Bronchial epithelial cell (primary cell): Measurements from ENCODE around the gene CTSS. TPM values are rescaled to one million over a fixed set of nuclear protein-coding genes. Genes with fewer than 3 reads are reported as not detected.
A peak's percentile ranks its signal among the peaks of the same experiment; 100 is the strongest.

Experiments used
- DNase-seq: peaks from one replicate; pipeline ENCODE4 v3.0.0-alpha.2; 2010; ENCODE audit warnings: low read depth
- FAIRE-seq: peaks from 2 replicates; lab custom pipeline; 2011; peaks lifted over from hg19 to GRCh38; lab: Jason Lieb, UNC
- H3K27me3 ChIP-seq: 2 replicates; pipeline ENCODE4 v1.5.1; 2011; ENCODE audit warnings: low read length; ENCODE audit not compliant: control insufficient read depth, insufficient read depth
- H3K36me3 ChIP-seq: 2 replicates; pipeline ENCODE4 v1.5.1; 2011; ENCODE audit warnings: low read length; ENCODE audit not compliant: control insufficient read depth, insufficient read depth
- H3K4me3 ChIP-seq: 2 replicates; pipeline ENCODE4 v1.5.1; 2011; ENCODE audit warnings: mild to moderate bottlenecking, low read depth, low read length, control low read depth
- CTCF ChIP-seq: IDR thresholded peaks from 2 replicates; pipeline ENCODE4 v1.5.1; 2011; ENCODE audit warnings: mild to moderate bottlenecking, moderate library complexity, low read length, control low read depth, inconsistent platforms; ENCODE audit not compliant: insufficient read depth, severe bottlenecking
- total RNA-seq: library from RNA; depleted of rRNA; stranded (reverse); fragments of >200 nt; gene quantifications from 2 replicates; pipeline ENCODE4 v1.2.1, GENCODE V29; 2014

Gene CTSS
- total RNA-seq, 1 donor from 2014 or later = 0.53 TPM

- Histone ChIP-seq H3K4me3 (peak overlapping the region; percentile 76), H3K36me3 (no peaks in the 10 kb centered on the region), H3K27me3 (no peaks in the 10 kb centered on the region)
- no peak for TF ChIP-seq CTCF
- FAIRE-seq (no peak), DNase-seq (no peak)
Measured at GRCh38 chr1:150696590-150696989, 69.0 kb downstream of the CTSS start.

- DNase-seq (peak; percentile 43), FAIRE-seq (no peak)
- Histone ChIP-seq H3K36me3 (no peaks in the 10 kb centered on the region), H3K27me3 (no peaks in the 10 kb centered on the region), H3K4me3 (peak overlapping the region; percentile 76)
- no peak for TF ChIP-seq CTCF
Measured at GRCh38 chr1:150696162-150696561, 69.4 kb downstream of the CTSS start.

- TF ChIP-seq CTCF = no peak
- no peaks in the 10 kb centered on the region for H3K36me3 ChIP-seq
- FAIRE-seq (no peak), DNase-seq (peak; percentile 83)
- peak overlapping the region; percentile 76 for H3K4me3 ChIP-seq
- H3K27me3 ChIP-seq = no peaks in the 10 kb centered on the region
Measured at GRCh38 chr1:150695561-150695960, 70.0 kb downstream of the CTSS start.

- no peak for TF ChIP-seq CTCF
- Histone ChIP-seq H3K36me3 (no peaks in the 10 kb centered on the region), H3K27me3 (no peaks in the 10 kb centered on the region), H3K4me3 (no peak overlapping the region)
- DNase-seq = peak; percentile 72
- FAIRE-seq = no peak
Measured at GRCh38 chr1:150692720-150693119, 72.9 kb downstream of the CTSS start.

- FAIRE-seq = no peak
- Histone ChIP-seq H3K27me3 (no peaks in the 10 kb centered on the region), H3K36me3 (peaks cover 1% of the 10 kb centered on the region), H3K4me3 (no peak overlapping the region)
- no peak for DNase-seq
- TF ChIP-seq CTCF = no peak
Measured at GRCh38 chr1:150688763-150689162, 76.8 kb downstream of the CTSS start.

- TF ChIP-seq CTCF = no peak
- FAIRE-seq = no peak
- H3K36me3 ChIP-seq = peaks cover 1% of the 10 kb centered on the region
Measured at GRCh38 chr1:150686275-150686674, 79.3 kb downstream of the CTSS start.

More at GRCh38 chr1:150686275-150686674, 79.3 kb downstream of the CTSS start:
- H3K27me3 ChIP-seq = no peaks in the 10 kb centered on the region
- no peak for DNase-seq
- H3K4me3 ChIP-seq = no peak overlapping the region
